Activated CD8-positive, alpha-beta T cell treated with anti-CD3 and anti-CD28 coated beads for 36 hours (primary cell): ENCODE results near the gene FRYL. TPM values are rescaled to one million over a fixed set of nuclear protein-coding genes. Genes with fewer than 3 reads are reported as not detected.

ENCODE experiments used
- ATAC-seq: fragments of 200-7000 bp; cut with Tn5 transposase; one replicate; pipeline ENCODE4 v1.10.0; 2021; ENCODE audit warnings: mild to moderate bottlenecking, moderate library complexity
- CTCF ChIA-PET: fragments of 350-600 bp; sonication (Branson Sonifier 250); formaldehyde crosslinking; loops from one replicate; lab custom pipeline; 2021; ENCODE audit warnings: antibody characterized with exemption; lab: Charles Lee
- POLR2A ChIA-PET: fragments of 350-600 bp; sonication (Branson Sonifier 250); formaldehyde crosslinking; loops from one replicate; lab custom pipeline; 2021; ENCODE audit warnings: antibody characterized with exemption; lab: Charles Lee
- DNase-seq: peaks from one replicate; pipeline ENCODE4 v3.0.0-alpha.2; 2020
- H3K27ac Mint-ChIP-seq: one replicate; pipeline ENCODE4 v1.8.0; 2021; ENCODE audit warnings: mild to moderate bottlenecking, mixed read lengths
- H3K27me3 Mint-ChIP-seq: one replicate; pipeline ENCODE4 v1.8.0; 2021; ENCODE audit warnings: mixed read lengths
- H3K36me3 Mint-ChIP-seq: one replicate; pipeline ENCODE4 v1.8.0; 2021; ENCODE audit warnings: low read depth, mixed read lengths
- H3K4me1 Mint-ChIP-seq: one replicate; pipeline ENCODE4 v1.8.0; 2021; ENCODE audit warnings: low read depth, mixed read lengths
- H3K4me3 Mint-ChIP-seq: one replicate; pipeline ENCODE4 v1.8.0; 2021; ENCODE audit warnings: mild to moderate bottlenecking, moderate library complexity, mixed read lengths
- H3K9me3 Mint-ChIP-seq: one replicate; pipeline ENCODE4 v1.8.0; 2021; ENCODE audit warnings: mixed read lengths
- CTCF ChIP-seq: fragments of 200-600 bp; IDR thresholded peaks from one replicate; pipeline ENCODE4 v1.8.0; 2022; ENCODE audit warnings: antibody characterized with exemption, mild to moderate bottlenecking
- intact Hi-C: fragments of 100-400 bp; cut with micrococcal nuclease; formaldehyde crosslinking; loops from one replicate; pipeline ENCODE4 v1.10.0; 2022
- total RNA-seq, 2 experiments: library from RNA; stranded (reverse); gene quantifications; one replicate each; pipeline ENCODE4 v1.2.3, GENCODE V29; 2021

Gene FRYL
- total RNA-seq, 2 experiments from 2014 or later: 66.6 to 73.2 TPM

- ATAC-seq: no peak
- H3K27me3 Mint-ChIP-seq: peaks cover 5% of the 10 kb centered on the region
- no peak overlapping the region for H3K27ac Mint-ChIP-seq
- H3K4me1 Mint-ChIP-seq: no peaks in the 10 kb centered on the region
- H3K36me3 Mint-ChIP-seq: no peaks in the 10 kb centered on the region
- intact Hi-C loops: no loop called here
- CTCF ChIA-PET: interaction anchor here (0.7 kb wide), 1 partner anchor 32 kb away, joined by 3 read pairs; no protein-coding TSS in a partner anchor
- no peak for DNase-seq
- TF ChIP-seq CTCF: no peak
- POLR2A ChIA-PET: no interaction called here
- no peak overlapping the region for H3K4me3 Mint-ChIP-seq
- H3K9me3 Mint-ChIP-seq: no peaks in the 10 kb centered on the region
Measured at GRCh38 chr4:48470137-48470536, 309.9 kb downstream of the FRYL start.

- peaks cover 2% of the 10 kb centered on the region for H3K9me3 Mint-ChIP-seq
- H3K4me3 Mint-ChIP-seq: no peak overlapping the region
- no peaks in the 10 kb centered on the region for H3K4me1 Mint-ChIP-seq
- no peaks in the 10 kb centered on the region for H3K36me3 Mint-ChIP-seq
- peaks cover 5% of the 10 kb centered on the region for H3K27me3 Mint-ChIP-seq
- POLR2A ChIA-PET: no interaction called here
- DNase-seq (no peak), ATAC-seq (no peak)
- no peak for TF ChIP-seq CTCF
- intact Hi-C loops: no loop called here
- CTCF ChIA-PET: interaction anchor here (1.3 kb wide), 1 partner anchor 8 kb away, joined by 4 read pairs; no protein-coding TSS in a partner anchor
- H3K27ac Mint-ChIP-seq: no peak overlapping the region
Measured at GRCh38 chr4:48467891-48468290, 312.2 kb downstream of the FRYL start.

- H3K36me3 Mint-ChIP-seq: no peaks in the 10 kb centered on the region
- POLR2A ChIA-PET: no interaction called here
- H3K27ac Mint-ChIP-seq: no peak overlapping the region
- no peak for TF ChIP-seq CTCF
- intact Hi-C loops: no loop called here
- no peak for ATAC-seq
- CTCF ChIA-PET: interaction anchor here (1.3 kb wide), 1 partner anchor 9 kb away, joined by 4 read pairs; no protein-coding TSS in a partner anchor
- H3K4me1 Mint-ChIP-seq: no peaks in the 10 kb centered on the region
- DNase-seq: no peak
- H3K27me3 Mint-ChIP-seq: peaks cover 5% of the 10 kb centered on the region
- H3K4me3 Mint-ChIP-seq: no peak overlapping the region
- H3K9me3 Mint-ChIP-seq: peaks cover 2% of the 10 kb centered on the region
Measured at GRCh38 chr4:48467442-48467841, 312.6 kb downstream of the FRYL start.

- intact Hi-C loops: no loop called here
- no peak for ATAC-seq
- ChIA-PET POLR2A (no interaction called here), CTCF (interaction anchor here (1.1 kb wide), 2 partner anchors 15 to 21 kb away, joined by 4 to 5 read pairs; no protein-coding TSS in a partner anchor)
- peaks cover 2% of the 10 kb centered on the region for H3K9me3 Mint-ChIP-seq
- H3K36me3 Mint-ChIP-seq: no peaks in the 10 kb centered on the region
- no peaks in the 10 kb centered on the region for H3K27me3 Mint-ChIP-seq
- H3K4me1 Mint-ChIP-seq: no peaks in the 10 kb centered on the region
- DNase-seq: no peak
- no peak for TF ChIP-seq CTCF
- H3K27ac Mint-ChIP-seq: no peak overlapping the region
- no peak overlapping the region for H3K4me3 Mint-ChIP-seq
Measured at GRCh38 chr4:48462363-48462762, 317.7 kb downstream of the FRYL start.

GRCh38 chr4:48461000-48461399 lies 319.1 kb downstream of the FRYL start:
- Mint-ChIP-seq H3K9me3 (peaks cover 2% of the 10 kb centered on the region), H3K27me3 (no peaks in the 10 kb centered on the region), H3K36me3 (no peaks in the 10 kb centered on the region), H3K4me1 (no peaks in the 10 kb centered on the region), H3K27ac (no peak overlapping the region), H3K4me3 (no peak overlapping the region)
- ATAC-seq (no peak), DNase-seq (no peak)
- intact Hi-C loops: no loop called here
- TF ChIP-seq CTCF: no peak
- CTCF ChIA-PET: interaction anchor here (1.1 kb wide), 1 partner anchor 16 kb away, joined by 5 read pairs; no protein-coding TSS in a partner anchor
- POLR2A ChIA-PET: interaction anchor here (0.6 kb wide), 1 partner anchor 35 kb away, joined by 3 read pairs; no protein-coding TSS in a partner anchor
